IMR-90 (cell line): ENCODE data around the gene USP54. TPM values are rescaled to one million over a fixed set of nuclear protein-coding genes. Genes with fewer than 3 reads are reported as not detected.

Source experiments
- ATAC-seq: fragments of 200-7000 bp; cut with Tn5 transposase; 2 replicates; pipeline ENCODE4 v1.9.1; 2020; ENCODE audit warnings: low read depth, mild to moderate bottlenecking, moderate library complexity
- BruUV-seq: library from RNA; stranded (reverse); fragments of 400-500 nt; replicated peaks from 2 replicates; lab custom pipeline; 2021; lab: Mats Ljungman, UMichigan
- CTCF ChIA-PET: fragments of 300-600 bp; formaldehyde crosslinking; extraction: SDS; loops from one replicate; lab custom pipeline; 2021; ENCODE audit warnings: antibody characterized with exemption; lab: Yijun Ruan, JAX
- POLR2A ChIA-PET: fragments of 300-600 bp; sonication (Branson Sonifier 250); formaldehyde crosslinking; loops from one replicate; lab custom pipeline; 2022; ENCODE audit warnings: antibody characterized with exemption; ENCODE audit not compliant: unreplicated experiment; lab: Charles Lee
- DNase-seq: peaks from one replicate; pipeline ENCODE4 v3.0.0; 2013
- H2AFZ ChIP-seq: replicated peaks from 2 replicates; pipeline ENCODE3; 2013; ENCODE audit warnings: low read length, mild to moderate bottlenecking; ENCODE audit not compliant: poor library complexity
- H2AK5ac ChIP-seq: 2 replicates; pipeline ENCODE4 v1.6.1; 2013; ENCODE audit warnings: low read depth, low read length, inconsistent platforms
- H2AK9ac ChIP-seq: replicated peaks from 2 replicates; pipeline ENCODE3; 2013; ENCODE audit warnings: mild to moderate bottlenecking, low read depth, low read length, moderate library complexity; ENCODE audit not compliant: poor library complexity
- H2BK120ac ChIP-seq: 2 replicates; pipeline ENCODE4 v1.6.1; 2013; ENCODE audit warnings: low read depth, low read length, inconsistent platforms
- H2BK15ac ChIP-seq: 3 replicates; pipeline ENCODE4 v1.6.1; 2013; ENCODE audit warnings: low read depth, low read length, inconsistent platforms
- H2BK20ac ChIP-seq: 2 replicates; pipeline ENCODE4 v1.6.1; 2013; ENCODE audit warnings: low read depth, mild to moderate bottlenecking, inconsistent platforms, low read length, moderate library complexity
- H2BK5ac ChIP-seq: 2 replicates; pipeline ENCODE4 v1.6.1; 2013; ENCODE audit warnings: mild to moderate bottlenecking, low read depth, low read length, inconsistent platforms; ENCODE audit not compliant: poor library complexity, severe bottlenecking
- H3K14ac ChIP-seq: replicated peaks from 2 replicates; pipeline ENCODE4 v1.6.1; 2013; ENCODE audit warnings: low read depth, low read length, inconsistent platforms
- H3K18ac ChIP-seq: 2 replicates; pipeline ENCODE4 v1.6.1; 2013; ENCODE audit warnings: low read depth, low read length, control low read depth
- H3K23ac ChIP-seq: 2 replicates; pipeline ENCODE4 v1.6.1; 2013; ENCODE audit warnings: low read depth, low read length, inconsistent platforms
- H3K27ac ChIP-seq: 2 replicates; pipeline ENCODE4 v1.5.1; 2013; ENCODE audit warnings: mild to moderate bottlenecking, control low read depth, low read length; ENCODE audit not compliant: insufficient read depth
- H3K27me3 ChIP-seq: 2 replicates; pipeline ENCODE4 v1.6.1; 2013; ENCODE audit warnings: low read length; ENCODE audit not compliant: control insufficient read depth, insufficient read depth
- H3K36me3 ChIP-seq: 2 replicates; pipeline ENCODE4 v1.6.1; 2013; ENCODE audit warnings: low read length, mixed read lengths; ENCODE audit not compliant: control insufficient read depth, insufficient read depth
- H3K4ac ChIP-seq: 2 replicates; pipeline ENCODE4 v1.6.1; 2013; ENCODE audit warnings: low read depth, low read length, inconsistent platforms
- H3K4me1 ChIP-seq: 2 replicates; pipeline ENCODE4 v1.6.1; 2013; ENCODE audit warnings: low read length, mixed read lengths; ENCODE audit not compliant: control insufficient read depth, insufficient read depth
- H3K4me2 ChIP-seq: 2 replicates; pipeline ENCODE4 v1.6.1; 2013; ENCODE audit warnings: low read depth, mild to moderate bottlenecking, control low read depth, low read length, moderate library complexity
- H3K4me3 ChIP-seq: 2 replicates; pipeline ENCODE4 v1.5.1; 2013; ENCODE audit warnings: low read depth, mild to moderate bottlenecking, control low read depth, low read length, moderate library complexity; ENCODE audit not compliant: insufficient read depth
- H3K56ac ChIP-seq: 2 replicates; pipeline ENCODE4 v1.6.1; 2013; ENCODE audit warnings: low read length, inconsistent platforms; ENCODE audit not compliant: insufficient read depth; ENCODE audit errors: extremely low read depth
- H3K79me1 ChIP-seq, 2 experiments: 2 replicates each; pipeline ENCODE4 v1.6.1; 2013; ENCODE audit warnings: low read length in 2 of 2, inconsistent platforms in 1 of 2, low read depth in 1 of 2
- H3K9ac ChIP-seq: 2 replicates; pipeline ENCODE4 v1.6.1; 2013; ENCODE audit warnings: low read depth, low read length, control low read depth
- H3K9me1 ChIP-seq: 2 replicates; pipeline ENCODE4 v1.6.1; 2013; ENCODE audit warnings: low read length, inconsistent platforms; ENCODE audit not compliant: insufficient read depth
- H3K9me3 ChIP-seq: 2 replicates; pipeline ENCODE4 v1.6.1; 2013; ENCODE audit warnings: low read length; ENCODE audit not compliant: control insufficient read depth, insufficient read depth
- H4K20me1 ChIP-seq: 2 replicates; pipeline ENCODE4 v1.6.1; 2013; ENCODE audit warnings: low read length, inconsistent platforms; ENCODE audit not compliant: insufficient read depth
- H4K5ac ChIP-seq: 2 replicates; pipeline ENCODE4 v1.6.1; 2013; ENCODE audit warnings: mild to moderate bottlenecking, low read depth, low read length, control low read depth
- H4K8ac ChIP-seq, 2 experiments: 2 replicates each; pipeline ENCODE4 v1.6.1; 2013; ENCODE audit warnings: low read depth in 2 of 2, low read length in 2 of 2, control low read depth in 1 of 2, inconsistent platforms in 1 of 2
- H4K91ac ChIP-seq: 2 replicates; pipeline ENCODE4 v1.6.1; 2013; ENCODE audit warnings: low read depth, low read length, inconsistent platforms; ENCODE audit not compliant: insufficient read depth
- BHLHE40 ChIP-seq: fragments of 150-350 bp; IDR thresholded peaks from 2 replicates; pipeline ENCODE4 v1.6.1; 2016; ENCODE audit warnings: mild to moderate bottlenecking, low read depth, low read length
- CEBPB ChIP-seq: IDR thresholded peaks from 2 replicates; pipeline ENCODE4 v1.6.1; 2012; ENCODE audit warnings: low read depth, low read length, improper control_type of control experiment
- CHD1 ChIP-seq: IDR thresholded peaks from 2 replicates; pipeline ENCODE4 v1.6.1; 2012; ENCODE audit warnings: low read depth, low read length, improper control_type of control experiment
- CTCF ChIP-seq: conservative IDR thresholded peaks from 2 replicates; pipeline ENCODE4 v1.5.1; 2012; ENCODE audit warnings: mild to moderate bottlenecking, low read depth, low read length, improper control_type of control experiment
- ELK1 ChIP-seq: fragments of 150-350 bp; IDR thresholded peaks from 2 replicates; pipeline ENCODE4 v1.6.1; 2016; ENCODE audit warnings: low read depth, mild to moderate bottlenecking, low read length, moderate library complexity, borderline replicate concordance
- FOS ChIP-seq: fragments of 150-350 bp; IDR thresholded peaks from 2 replicates; pipeline ENCODE4 v1.6.1; 2016; ENCODE audit warnings: low read depth, low read length
- MAFK ChIP-seq: IDR thresholded peaks from 2 replicates; pipeline ENCODE4 v1.6.1; 2012; ENCODE audit warnings: low read depth, low read length, improper control_type of control experiment
- MAZ ChIP-seq: IDR thresholded peaks from 2 replicates; pipeline ENCODE4 v1.6.1; 2012; ENCODE audit warnings: low read depth, mild to moderate bottlenecking, low read length, improper control_type of control experiment, moderate library complexity, borderline replicate concordance
- MXI1 ChIP-seq: IDR thresholded peaks from 2 replicates; pipeline ENCODE4 v1.6.1; 2012; ENCODE audit warnings: low read depth, mild to moderate bottlenecking, low read length, moderate library complexity, borderline replicate concordance
- NFE2L2 ChIP-seq: fragments of 150-350 bp; IDR thresholded peaks from 2 replicates; pipeline ENCODE4 v1.6.1; 2016; ENCODE audit warnings: low read depth, mild to moderate bottlenecking, low read length
- POLR2A ChIP-seq: IDR thresholded peaks from 2 replicates; pipeline ENCODE4 v1.6.1; 2012; ENCODE audit warnings: mild to moderate bottlenecking, low read depth, low read length
- RAD21 ChIP-seq: IDR thresholded peaks from 2 replicates; pipeline ENCODE4 v1.6.1; 2012; ENCODE audit warnings: low read length, improper control_type of control experiment
- RCOR1 ChIP-seq: IDR thresholded peaks from 2 replicates; pipeline ENCODE4 v1.6.1; 2012; ENCODE audit warnings: mild to moderate bottlenecking, low read length, improper control_type of control experiment; ENCODE audit not compliant: insufficient replicate concordance
- RFX5 ChIP-seq: IDR thresholded peaks from 2 replicates; pipeline ENCODE4 v1.8.0; 2012; ENCODE audit warnings: low read depth, mild to moderate bottlenecking, low read length, moderate library complexity
- SMC3 ChIP-seq: fragments of 150-350 bp; IDR thresholded peaks from 2 replicates; pipeline ENCODE4 v1.6.1; 2016; ENCODE audit warnings: low read depth, mild to moderate bottlenecking, antibody characterized with exemption, low read length, moderate library complexity
- USF2 ChIP-seq: fragments of 150-350 bp; IDR thresholded peaks from 2 replicates; pipeline ENCODE4 v1.6.1; 2017; ENCODE audit warnings: mild to moderate bottlenecking, antibody characterized with exemption, low read length, low read depth
- WGBS, 2 experiments: methylation state at CpG; one replicate each; pipeline versions ENCODE4 v1.1.5 to v1.1.7; 2013; ENCODE audit warnings: missing lambda C conversion rate in 2 of 2; ENCODE audit not compliant: insufficient read length in 1 of 2; ENCODE audit errors: extremely low coverage in 2 of 2; 5-methylcytosine and 5-hydroxymethylcytosine counted together
- dilution Hi-C: fragments of 300-500 bp; cut with HindIII; formaldehyde crosslinking; loops from one replicate; pipeline ENCODE4 v1.14.3; 2018; ENCODE audit warnings: low sequenced_read_pairs; ENCODE audit not compliant: unreplicated experiment
- in situ Hi-C: fragments of 300-500 bp; cut with MboI; formaldehyde crosslinking; loops from 3 replicates; pipeline ENCODE4 v1.14.3; 2019; ENCODE audit warnings: low sequenced_read_pairs, inconsistent platforms, mixed read lengths
- intact Hi-C: fragments of 100-400 bp; cut with micrococcal nuclease; formaldehyde crosslinking; loops from 2 replicates; pipeline ENCODE4 v1.10.0; 2022
- polyA plus RNA-seq, 3 experiments: library from polyadenylated mRNA; depleted of rRNA; stranded (reverse); fragments of >200 nt; gene quantifications; 2 replicates each; pipeline ENCODE4 v1.2.3, GENCODE V29; 2012; ENCODE audit warnings: low replicate concordance in 1 of 3
- total RNA-seq: library from RNA; depleted of rRNA; stranded (reverse); fragments of >200 nt; gene quantifications from 2 replicates; pipeline ENCODE4 v1.2.3, GENCODE V29; 2012

The USP54 gene
- total and polyA plus RNA-seq, 2 of the 4 experiments (the other 2 are of a cell fraction), result 4.0 to 7.9 TPM

GRCh38 chr10:73467206-73467605 lies 123.9 kb downstream of the USP54 start:
- Histone ChIP-seq H2BK5ac (no peak overlapping the region), H3K14ac (no peak overlapping the region), H2AFZ (no peak overlapping the region), H3K9ac (no peak overlapping the region), H3K18ac (no peak overlapping the region), H3K4me1 (no peaks in the 10 kb centered on the region), H2AK5ac (no peak overlapping the region), H3K4me3 (no peak overlapping the region), H3K4me2 (no peak overlapping the region), H3K27ac (no peak overlapping the region), H2BK15ac (no peak overlapping the region), H2BK20ac (no peak overlapping the region), H2BK120ac (no peak overlapping the region), H4K8ac (no peak overlapping the region), H4K91ac (no peak overlapping the region), H4K5ac (no peak overlapping the region), H3K56ac (no peak overlapping the region), H3K79me1 (no peaks in the 10 kb centered on the region; a peak in 2 of 4 replicates), H4K20me1 (no peaks in the 10 kb centered on the region), H3K23ac (no peak overlapping the region), H3K9me1 (no peaks in the 10 kb centered on the region), H3K36me3 (peaks cover 16% of the 10 kb centered on the region), H3K9me3 (no peaks in the 10 kb centered on the region), H3K4ac (no peak overlapping the region), H3K27me3 (no peaks in the 10 kb centered on the region), H2AK9ac (no peak overlapping the region)
- WGBS, 2 experiments, result no CpG with 5 or more reads among the region's 2 CpGs
- TF ChIP-seq MAFK (no peak), CEBPB (no peak), SMC3 (no peak), RCOR1 (no peak), BHLHE40 (no peak), CHD1 (no peak), FOS (no peak), CTCF (no peak), USF2 (no peak), MAZ (no peak), ELK1 (no peak), RAD21 (no peak), RFX5 (no peak), NFE2L2 (no peak), POLR2A (no peak), MXI1 (no peak)
- ATAC-seq (no peak), DNase-seq (no peak)
- ChIA-PET POLR2A (no interaction called here), CTCF (no interaction called here)
- intact Hi-C loops, result no loop called here
- no TSS peak for BruUV-seq
- dilution Hi-C loops, result no loop called here
- in situ Hi-C loops, result no loop called here
